NCI-H345 treated with DMSO at 0.1 percent for 48 hours (cell line): ENCODE data around the gene D2HGDH.
"Not testable (repeated sequence)": the region's sequence is repeated elsewhere in the genome, so short reads cannot be mapped to it uniquely, and the experiment has no call there.

Source experiments
- DNase-seq: peaks from one replicate; lab custom pipeline; 2025; ENCODE audit not compliant: unreplicated experiment; lab: John Stamatoyannopoulos, UW

The D2HGDH gene

DNA sequence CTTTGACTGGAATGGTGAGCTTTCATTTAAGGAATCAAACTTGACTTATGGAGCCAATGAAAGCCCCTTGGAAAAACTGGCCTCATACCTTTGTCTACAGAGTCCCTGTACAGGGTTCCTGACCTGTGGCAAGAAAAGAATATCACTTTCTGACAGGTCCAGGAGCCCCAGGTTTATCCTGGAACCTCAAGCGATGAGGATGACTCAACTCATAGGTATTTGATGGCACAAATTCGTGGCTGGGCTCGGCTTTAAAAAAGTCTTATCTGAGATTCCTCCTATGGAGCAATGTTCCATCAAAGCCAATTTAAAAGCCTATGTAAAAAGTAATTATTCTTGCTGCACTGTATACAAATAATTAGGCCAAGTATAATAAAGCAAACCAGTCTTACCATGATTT is 57.0 kb downstream of the D2HGDH start:
- DNase-seq: not testable (repeated sequence)

DNA sequence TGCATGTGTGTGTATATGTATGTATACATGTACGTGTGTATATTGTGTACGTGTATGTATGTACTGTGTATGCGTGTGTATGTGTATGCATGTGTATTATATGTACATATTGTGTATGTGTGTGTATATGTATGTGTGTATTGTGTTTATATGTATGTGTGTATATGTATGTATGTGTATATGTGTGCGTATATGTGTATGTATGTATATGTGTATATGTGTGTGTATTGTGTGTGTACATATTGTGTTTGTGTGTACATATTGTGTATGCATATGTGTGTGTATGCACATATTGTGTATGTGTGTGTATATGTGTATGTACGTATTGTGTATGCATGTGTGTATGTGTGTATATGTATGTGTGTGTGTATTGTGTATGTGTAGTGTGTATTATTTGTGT is 59.0 kb downstream of the D2HGDH start:
- no peak for DNase-seq

GRCh38 chr2:241794250-241794823 is 59.9 kb downstream of the D2HGDH start:
- no peak for DNase-seq

DNA sequence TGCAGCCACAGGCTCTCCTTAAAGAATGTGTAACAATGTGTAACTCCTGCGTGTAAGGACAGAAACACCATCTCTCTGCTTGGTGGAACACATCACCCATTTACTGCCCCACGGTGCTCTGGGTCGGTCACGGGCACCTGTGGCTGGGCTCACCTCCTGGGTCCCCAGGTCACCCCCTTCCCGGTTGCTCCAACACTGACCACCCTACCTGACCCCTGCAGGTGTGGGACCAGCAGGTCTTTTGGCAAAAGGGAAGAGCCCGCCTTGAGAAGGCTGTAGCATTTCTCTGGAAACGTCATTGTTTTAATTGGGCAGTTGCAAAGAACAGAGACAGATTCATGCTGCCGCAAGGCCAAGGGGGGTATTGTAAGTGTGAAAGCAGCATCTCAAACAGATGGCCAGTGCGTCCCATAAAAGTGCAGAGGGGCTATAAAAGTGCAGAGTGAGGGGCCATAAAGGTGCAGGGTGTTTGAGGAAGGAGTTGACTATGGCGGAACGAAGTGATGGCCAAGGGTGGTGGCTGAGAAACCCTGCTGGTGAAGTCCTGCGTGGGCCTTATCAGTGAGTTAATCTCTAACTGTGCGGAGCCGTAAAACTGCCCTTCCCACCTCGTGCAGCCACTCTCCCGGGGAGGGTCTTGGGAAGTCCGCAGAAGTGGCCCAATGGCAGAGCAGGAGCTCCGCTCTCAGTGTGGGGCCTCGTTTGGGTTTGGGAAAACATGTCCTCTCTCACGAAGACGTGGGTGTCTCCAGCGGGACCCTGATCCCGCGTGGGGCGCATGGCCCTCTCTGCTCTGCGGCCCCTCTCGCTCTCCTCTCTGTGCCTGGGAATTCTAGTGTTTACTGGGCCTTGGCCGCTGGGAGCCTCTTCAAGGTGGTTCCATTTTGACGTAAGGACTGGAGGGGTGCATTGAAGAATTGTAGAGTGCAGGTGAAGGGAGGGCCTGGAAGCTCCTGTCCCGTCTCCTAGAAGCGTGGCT is 60.9 kb downstream of the D2HGDH start:
- no peak for DNase-seq

- no peak for DNase-seq
These were observed 61.8 kb downstream of the D2HGDH start for GRCh38 chr2:241796209-241796608.

DNA sequence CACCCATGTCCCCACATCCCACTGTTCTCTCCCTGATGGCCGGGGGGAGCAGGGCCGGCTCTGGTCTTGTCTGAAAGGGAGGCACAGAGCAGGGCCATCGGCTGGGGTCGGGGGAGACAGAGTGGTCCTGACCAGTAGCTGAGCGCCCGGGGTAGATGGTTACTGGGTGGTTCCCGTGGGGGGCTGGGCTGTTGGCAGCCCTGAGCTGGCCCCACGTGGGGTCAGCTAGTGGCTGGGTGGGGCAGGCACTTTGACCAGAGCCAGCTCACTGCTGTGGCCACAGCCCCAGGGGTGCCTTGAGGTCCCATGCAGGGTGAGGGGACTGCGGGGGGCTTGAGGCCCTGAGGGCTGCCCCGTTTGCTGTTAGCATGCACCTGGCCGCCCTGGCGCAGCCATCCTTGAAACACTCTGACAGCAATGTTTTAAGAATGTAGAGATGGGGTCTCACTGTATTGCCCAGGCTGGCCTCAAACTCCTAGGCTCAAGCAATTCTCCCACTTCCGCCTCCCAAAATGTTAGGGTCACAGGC is 62.2 kb downstream of the D2HGDH start:
- no peak for DNase-seq

DNA sequence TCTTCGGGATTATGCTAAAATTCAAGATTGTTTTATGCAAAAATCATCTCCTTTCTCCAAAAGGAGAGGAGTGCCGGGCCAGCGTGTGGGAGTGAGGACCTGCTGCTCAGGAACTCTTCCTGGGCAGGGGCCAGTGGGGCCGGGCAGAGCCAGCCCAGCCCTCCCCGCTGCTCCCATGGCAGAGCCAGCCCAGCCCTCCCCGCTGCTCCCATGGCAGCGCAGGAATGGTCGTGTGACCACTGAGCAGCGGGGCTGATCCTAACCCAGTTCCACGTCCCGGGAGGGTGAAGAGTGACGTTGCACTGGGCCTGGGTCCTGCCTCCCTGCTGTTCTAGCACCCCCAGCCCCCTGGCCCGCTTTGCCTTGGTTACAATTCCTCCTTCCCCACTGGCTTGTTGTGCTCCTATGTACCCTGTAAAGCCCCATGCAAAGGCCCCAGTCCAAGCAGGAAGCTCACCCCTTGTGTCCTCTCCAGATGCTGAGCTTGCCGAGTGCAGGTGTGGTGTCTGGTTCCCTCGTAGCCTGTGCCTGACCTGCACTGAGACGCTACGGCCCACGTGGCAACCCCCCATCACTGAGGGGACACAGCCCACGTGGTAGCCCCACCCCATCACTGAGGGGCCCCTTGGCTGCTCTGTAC is 63.1 kb downstream of the D2HGDH start:
- no peak for DNase-seq

DNA sequence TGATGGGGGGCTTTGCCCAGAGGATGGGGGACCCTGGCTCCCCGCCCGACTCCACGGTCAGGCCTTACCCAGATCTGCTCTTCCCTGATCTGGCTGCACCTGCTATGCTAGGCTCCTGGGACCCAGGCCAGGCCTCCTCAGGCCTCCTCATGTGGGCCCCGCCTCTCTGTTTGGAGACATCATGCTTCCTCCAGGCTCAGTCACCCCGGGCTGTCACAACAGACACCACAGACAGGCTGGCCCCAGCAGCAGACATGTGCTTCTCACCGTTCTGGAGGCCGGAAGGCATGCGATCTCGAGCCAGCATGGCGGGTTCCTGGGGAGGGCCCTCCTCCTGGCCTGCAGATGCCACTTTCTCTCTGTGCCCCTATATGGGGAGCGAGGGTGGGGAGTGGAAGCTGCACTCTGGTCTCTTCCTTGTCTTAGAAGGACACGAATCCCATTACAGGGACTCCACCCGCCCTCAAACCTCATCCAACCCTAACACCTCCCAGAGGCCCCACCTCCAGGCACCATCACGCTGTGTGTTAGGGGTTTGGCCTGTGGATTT is 63.7 kb downstream of the D2HGDH start:
- DNase-seq: no peak

GRCh38 chr2:241798631-241799521 is 64.4 kb downstream of the D2HGDH start:
- DNase-seq: no peak

- DNase-seq: no peak
These were observed 65.2 kb downstream of the D2HGDH start for GRCh38 chr2:241799522-241800197.

GRCh38 chr2:241800198-241800903 is 65.9 kb downstream of the D2HGDH start:
- not testable (repeated sequence) for DNase-seq

- DNase-seq: no peak
These were observed 67.4 kb downstream of the D2HGDH start for GRCh38 chr2:241801611-241802420.

- DNase-seq: no peak
These were observed 68.2 kb downstream of the D2HGDH start for GRCh38 chr2:241802421-241803318.

- peak; percentile 31 for DNase-seq
These were observed 69.2 kb downstream of the D2HGDH start for GRCh38 chr2:241803387-241804325.

DNA sequence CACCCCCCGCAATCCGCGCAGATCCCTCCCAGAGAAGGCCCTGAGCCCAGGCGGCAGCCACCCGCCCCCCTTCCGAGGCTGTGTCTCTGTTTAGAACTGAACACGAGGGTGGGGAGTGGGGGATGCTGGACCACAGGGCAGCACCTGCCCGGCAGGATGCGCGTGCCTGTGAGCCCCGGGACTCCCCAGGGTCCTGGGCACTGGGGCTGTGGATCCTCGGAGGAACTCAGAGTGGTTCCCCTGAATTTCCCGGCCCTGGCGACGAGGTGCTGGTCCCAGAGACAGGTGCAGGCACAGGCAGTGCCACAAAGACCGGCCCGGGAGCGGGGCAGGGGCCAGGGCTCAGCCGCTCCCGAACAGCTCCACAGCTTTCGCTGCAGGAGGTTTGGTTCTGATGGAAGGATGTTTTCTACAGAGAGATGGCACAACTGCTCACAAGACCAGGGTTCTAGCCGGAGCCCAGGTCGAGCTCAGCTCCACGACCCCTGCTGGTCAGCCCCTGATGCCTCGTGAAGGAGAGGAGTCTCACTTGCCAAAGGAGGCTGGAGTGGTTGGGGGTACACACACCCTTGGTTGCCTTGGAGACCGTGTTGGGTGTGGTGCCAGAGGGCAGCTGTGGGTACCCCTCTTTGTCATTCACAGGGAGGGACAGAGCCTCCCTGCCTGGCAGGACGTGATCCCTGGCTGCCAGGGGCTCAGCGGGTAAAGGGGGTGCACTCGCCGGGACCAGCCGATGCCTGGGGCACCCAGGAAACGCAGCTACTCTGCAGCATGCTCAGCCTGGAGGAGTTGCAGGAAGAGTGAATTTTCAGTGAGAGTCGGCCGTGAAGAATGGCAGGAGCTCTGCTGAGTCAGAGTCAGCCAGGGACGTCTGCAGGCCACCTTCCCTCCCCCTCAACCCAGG is 70.1 kb downstream of the D2HGDH start:
- DNase-seq: no peak
